ENCODE measurements around the gene HINT2.

HINT2 gene

GRCh38 chr9:35840881-35841644, 26.2 kb upstream of the HINT2 start:
- TF ChIP-seq CTCF (IDR thresholded peaks at IDR 0.05; ENCODE audit: borderline replicate concordance, control extremely low read depth, extremely low read depth, insufficient read depth, missing control alignments) = no peak
- in situ Hi-C loops (cut with MboI; ENCODE audit: low sequenced_read_pairs, unreplicated experiment) = no loop called here
- DNase-seq (ENCODE audit: low spot score) = no peak

- no peak for TF ChIP-seq CTCF (IDR thresholded peaks at IDR 0.05; ENCODE audit: borderline replicate concordance, control extremely low read depth, extremely low read depth, insufficient read depth, missing control alignments)
- in situ Hi-C loops (cut with MboI; ENCODE audit: low sequenced_read_pairs, unreplicated experiment) = no loop called here
- no peak for DNase-seq (ENCODE audit: low spot score)
These were observed 25.1 kb upstream of the HINT2 start for GRCh38 chr9:35839926-35840325.

- no peak for DNase-seq (ENCODE audit: low spot score)
- in situ Hi-C loops (cut with MboI; ENCODE audit: low sequenced_read_pairs, unreplicated experiment) = no loop called here
- TF ChIP-seq CTCF (IDR thresholded peaks at IDR 0.05; ENCODE audit: borderline replicate concordance, control extremely low read depth, extremely low read depth, insufficient read depth, missing control alignments) = no peak
These were observed 21.8 kb upstream of the HINT2 start for GRCh38 chr9:35836595-35836994.

- in situ Hi-C loops (cut with MboI; ENCODE audit: low sequenced_read_pairs, unreplicated experiment) = no loop called here
- DNase-seq (ENCODE audit: low spot score) = no peak
- no peak for TF ChIP-seq CTCF (IDR thresholded peaks at IDR 0.05; ENCODE audit: borderline replicate concordance, control extremely low read depth, extremely low read depth, insufficient read depth, missing control alignments)
These were observed 20.9 kb upstream of the HINT2 start for GRCh38 chr9:35835766-35836165.

- TF ChIP-seq CTCF (IDR thresholded peaks at IDR 0.05; ENCODE audit: borderline replicate concordance, control extremely low read depth, extremely low read depth, insufficient read depth, missing control alignments) = no peak
These were observed 20.4 kb upstream of the HINT2 start for GRCh38 chr9:35835216-35835632.

GRCh38 chr9:35834260-35835215, 19.7 kb upstream of the HINT2 start:
- TF ChIP-seq CTCF (IDR thresholded peaks at IDR 0.05; ENCODE audit: borderline replicate concordance, control extremely low read depth, extremely low read depth, insufficient read depth, missing control alignments) = no peak
- DNase-seq (ENCODE audit: low spot score) = no peak
- in situ Hi-C loops (cut with MboI; ENCODE audit: low sequenced_read_pairs, unreplicated experiment) = no loop called here

More at GRCh38 chr9:35835216-35835632, 20.4 kb upstream of the HINT2 start:
- DNase-seq (ENCODE audit: low spot score) = no peak
- in situ Hi-C loops (cut with MboI; ENCODE audit: low sequenced_read_pairs, unreplicated experiment) = no loop called here

Data from GM13976 (cell line).